DND-41 (cell line): ENCODE measurements around the gene WDR45B.

ENCODE experiments used
- CTCF ChIP-seq: IDR thresholded peaks from 2 replicates; pipeline ENCODE4 v1.5.1; 2012; ENCODE audit warnings: borderline replicate concordance, low read length, moderate library complexity, mild to moderate bottlenecking; ENCODE audit not compliant: poor library complexity, severe bottlenecking; ENCODE audit errors: extremely low read depth
- EZH2 ChIP-seq: IDR thresholded peaks from 3 replicates; pipeline ENCODE4 v1.6.1; 2012; ENCODE audit warnings: borderline replicate concordance, low read depth, mild to moderate bottlenecking, moderate library complexity, low read length, inconsistent platforms; ENCODE audit not compliant: severe bottlenecking

- no peak for TF ChIP-seq EZH2
- TF ChIP-seq CTCF, result no peak
Observed at GRCh38 chr17:82595893-82596292, 52.4 kb downstream of the WDR45B start.
